ENCODE measurements around the gene OR13C4. TPM values are rescaled to one million over a fixed set of nuclear protein-coding genes. Genes with fewer than 3 reads are reported as not detected.

OR13C4 gene
- total and polyA plus RNA-seq, 2 of the 4 experiments (the other 2 are of a cell fraction): not detected

DNA sequence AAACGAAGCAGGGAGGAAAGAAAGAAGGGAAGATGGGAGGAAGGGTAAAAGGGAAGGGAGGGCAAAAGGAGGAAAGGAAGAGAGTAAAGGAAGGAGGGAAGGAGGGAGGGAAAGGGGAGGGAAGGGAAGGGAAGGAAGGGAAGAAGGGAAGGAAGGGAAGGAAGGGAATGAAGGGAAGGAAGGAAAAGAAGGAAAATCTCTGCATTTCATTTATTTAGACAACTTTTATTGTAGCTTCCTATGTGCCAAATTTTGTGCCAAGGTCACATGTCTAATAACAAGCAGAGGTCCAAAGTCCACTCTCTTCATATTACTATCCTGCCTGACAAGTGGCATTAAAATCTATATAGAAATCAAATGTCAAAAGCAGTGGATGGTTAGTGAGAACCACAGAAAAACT is 12.3 kb upstream of the OR13C4 start:
- no peak for DNase-seq
- intact Hi-C loops (cut with micrococcal nuclease) (no loop called here), dilution Hi-C loops (cut with HindIII; ENCODE audit: low sequenced_read_pairs, unreplicated experiment) (no loop called here), in situ Hi-C loops (cut with MboI; ENCODE audit: low sequenced_read_pairs) (no loop called here)
- 0 out of 2 replicates have a peak, but pooled peaks cover 6% of the 10 kb centered on the region for H3K9me3 ChIP-seq (ENCODE audit: control insufficient read depth, insufficient read depth, low read length)
- no peaks in the 10 kb centered on the region for H4K20me1 ChIP-seq (ENCODE audit: insufficient read depth, low read length)
- no peak overlapping the region for H3K4me3 ChIP-seq (ENCODE audit: insufficient read depth, low read depth, low read length)
- no peak overlapping the region for H4K5ac ChIP-seq (ENCODE audit: low read depth, low read length)
- ChIA-PET CTCF (no interaction called here), POLR2A (ENCODE audit: unreplicated experiment) (no interaction called here)
- no peak overlapping the region for H3K18ac ChIP-seq (ENCODE audit: low read depth, low read length)
- no peak overlapping the region for H3K9ac ChIP-seq (ENCODE audit: low read depth, low read length)
- H3K36me3 ChIP-seq (ENCODE audit: control insufficient read depth, insufficient read depth, low read length): no peaks in the 10 kb centered on the region
- H2BK15ac ChIP-seq (ENCODE audit: low read depth, low read length): no peak overlapping the region
- no peak overlapping the region for H4K8ac ChIP-seq (ENCODE audit: low read depth in 2 of 2, low read length in 2 of 2)
- H2AK9ac ChIP-seq (replicated peaks; ENCODE audit: low read depth, low read length, poor library complexity): no peak overlapping the region
- no peak overlapping the region for H2BK120ac ChIP-seq (ENCODE audit: low read depth, low read length)
- H2BK5ac ChIP-seq (ENCODE audit: low read depth, low read length, poor library complexity, severe bottlenecking): no peak overlapping the region
- no peaks in the 10 kb centered on the region for H3K9me1 ChIP-seq (ENCODE audit: insufficient read depth, low read length)
- no peak overlapping the region for H3K4ac ChIP-seq (ENCODE audit: low read depth, low read length)
- no peak overlapping the region for H2AK5ac ChIP-seq (ENCODE audit: low read depth, low read length)
- no peak for ATAC-seq (ENCODE audit: low read depth)
- H4K91ac ChIP-seq (ENCODE audit: insufficient read depth, low read depth, low read length): no peak overlapping the region
- no peaks in the 10 kb centered on the region for H3K27me3 ChIP-seq (ENCODE audit: control insufficient read depth, insufficient read depth, low read length)
- no peak overlapping the region for H2BK20ac ChIP-seq (ENCODE audit: low read depth, low read length)
- no peak overlapping the region for H3K4me2 ChIP-seq (ENCODE audit: low read depth, low read length)
- no peak overlapping the region for H3K27ac ChIP-seq (ENCODE audit: insufficient read depth, low read length)
- TF ChIP-seq RCOR1 (IDR thresholded peaks at IDR 0.05; ENCODE audit: insufficient replicate concordance, low read length): no peak
- no peak for TF ChIP-seq NFE2L2 (IDR thresholded peaks at IDR 0.05; ENCODE audit: low read depth, low read length)
- TF ChIP-seq BHLHE40 (IDR thresholded peaks at IDR 0.05; ENCODE audit: low read depth, low read length): no peak
- TF ChIP-seq CEBPB (IDR thresholded peaks at IDR 0.05; ENCODE audit: low read depth, low read length): no peak
- TF ChIP-seq MAZ (IDR thresholded peaks at IDR 0.05; ENCODE audit: borderline replicate concordance, low read depth, low read length): no peak
- no peak for TF ChIP-seq POLR2A (IDR thresholded peaks at IDR 0.05; ENCODE audit: low read depth, low read length)
- 0% methylated on average over 1 of the region's 1 CpG; no CpG with 5 or more reads in 1 of the 2 experiments for WGBS, 2 experiments (ENCODE audit: extremely low coverage in 2 of 2, insufficient read length in 1 of 2)
- no peak overlapping the region for H3K23ac ChIP-seq (ENCODE audit: low read depth, low read length)
- no peak overlapping the region for H2AFZ ChIP-seq (replicated peaks; ENCODE audit: low read length, poor library complexity)
- no peak overlapping the region for H3K56ac ChIP-seq (ENCODE audit: extremely low read depth, insufficient read depth, low read length)
- BruUV-seq (replicated peaks): no TSS peak
- H3K14ac ChIP-seq (replicated peaks; ENCODE audit: low read depth, low read length): no peak overlapping the region
- H3K79me1 ChIP-seq (ENCODE audit: low read depth in 1 of 2, low read length in 2 of 2): no peaks in the 10 kb centered on the region
- H3K4me1 ChIP-seq (ENCODE audit: control insufficient read depth, insufficient read depth, low read length): no peaks in the 10 kb centered on the region

Data from IMR-90 (cell line).